Measurements from ENCODE around the gene DMBX1.

Gene DMBX1

DNA sequence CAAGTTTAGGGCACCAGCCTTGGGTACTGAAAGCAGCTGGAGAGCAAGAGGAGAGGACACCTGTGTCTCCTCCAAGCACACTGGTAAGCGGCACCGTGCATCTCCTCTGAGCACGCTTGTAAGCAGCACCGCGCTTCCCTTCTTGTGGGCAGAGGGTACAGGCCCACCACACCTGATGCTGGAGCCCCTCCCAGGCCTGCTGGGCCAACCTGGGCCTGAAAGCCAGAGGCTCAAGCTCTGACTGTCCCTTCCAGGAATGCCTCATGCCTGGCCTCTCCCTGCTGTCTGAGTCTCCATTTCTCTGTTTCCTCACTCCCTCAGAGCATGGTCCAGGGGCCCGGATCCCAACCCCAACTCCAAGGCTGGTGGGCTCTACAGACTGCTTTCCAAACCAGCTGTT is 25.9 kb downstream of the DMBX1 start:
- H2AFZ ChIP-seq (ENCODE audit: low read depth, low read length): no peak overlapping the region
- H3K4me2 ChIP-seq (ENCODE audit: insufficient read depth, low read length): no peak overlapping the region
- H3K4me3 ChIP-seq (ENCODE audit: low read depth in 1 of 2, low read length in 2 of 2): no peak overlapping the region
- no peaks in the 10 kb centered on the region for H3K79me2 ChIP-seq (ENCODE audit: insufficient read depth, low read length)
- no peak overlapping the region for H3K9ac ChIP-seq (ENCODE audit: low read depth, low read length)
- DNase-seq: no peak
- H3K27me3 ChIP-seq (ENCODE audit: insufficient read depth, low read length, poor library complexity): peaks cover 21% of the 10 kb centered on the region
- no peak for ATAC-seq (ENCODE audit: insufficient read depth, low read depth)
- TF ChIP-seq EZH2 (IDR thresholded peaks at IDR 0.05; ENCODE audit: borderline replicate concordance, low read depth, low read length, severe bottlenecking): no peak
- TF ChIP-seq, protein P1, sequence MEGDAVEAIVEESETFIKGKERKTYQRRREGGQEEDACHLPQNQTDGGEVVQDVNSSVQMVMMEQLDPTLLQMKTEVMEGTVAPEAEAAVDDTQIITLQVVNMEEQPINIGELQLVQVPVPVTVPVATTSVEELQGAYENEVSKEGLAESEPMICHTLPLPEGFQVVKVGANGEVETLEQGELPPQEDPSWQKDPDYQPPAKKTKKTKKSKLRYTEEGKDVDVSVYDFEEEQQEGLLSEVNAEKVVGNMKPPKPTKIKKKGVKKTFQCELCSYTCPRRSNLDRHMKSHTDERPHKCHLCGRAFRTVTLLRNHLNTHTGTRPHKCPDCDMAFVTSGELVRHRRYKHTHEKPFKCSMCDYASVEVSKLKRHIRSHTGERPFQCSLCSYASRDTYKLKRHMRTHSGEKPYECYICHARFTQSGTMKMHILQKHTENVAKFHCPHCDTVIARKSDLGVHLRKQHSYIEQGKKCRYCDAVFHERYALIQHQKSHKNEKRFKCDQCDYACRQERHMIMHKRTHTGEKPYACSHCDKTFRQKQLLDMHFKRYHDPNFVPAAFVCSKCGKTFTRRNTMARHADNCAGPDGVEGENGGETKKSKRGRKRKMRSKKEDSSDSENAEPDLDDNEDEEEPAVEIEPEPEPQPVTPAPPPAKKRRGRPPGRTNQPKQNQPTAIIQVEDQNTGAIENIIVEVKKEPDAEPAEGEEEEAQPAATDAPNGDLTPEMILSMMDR (IDR thresholded peaks at IDR 0.05; ENCODE audit: borderline replicate concordance, extremely low read depth, low read length, poor library complexity, severe bottlenecking): no peak
- H3K27ac ChIP-seq (ENCODE audit: low read length): no peak overlapping the region
- no peaks in the 10 kb centered on the region for H3K36me3 ChIP-seq (ENCODE audit: insufficient read depth, low read length)
- no peaks in the 10 kb centered on the region for H3K4me1 ChIP-seq (ENCODE audit: insufficient read depth, low read length)
- H4K20me1 ChIP-seq (ENCODE audit: insufficient read depth, low read length): peaks cover 3% of the 10 kb centered on the region
- no peaks in the 10 kb centered on the region for H3K9me3 ChIP-seq (ENCODE audit: insufficient read depth, low read length, severe bottlenecking)

GRCh38 chr1:46516200-46516950 is 26.7 kb downstream of the DMBX1 start:
- Histone ChIP-seq H3K4me2 (ENCODE audit: insufficient read depth, low read length) (no peak overlapping the region), H3K36me3 (ENCODE audit: insufficient read depth, low read length) (no peaks in the 10 kb centered on the region), H3K9me3 (ENCODE audit: insufficient read depth, low read length, severe bottlenecking) (no peaks in the 10 kb centered on the region), H4K20me1 (ENCODE audit: insufficient read depth, low read length) (peaks cover 3% of the 10 kb centered on the region; the same call in 1 of the 2 replicates), H3K4me3 (ENCODE audit: low read depth in 1 of 2, low read length in 2 of 2) (no peak overlapping the region), H2AFZ (ENCODE audit: low read depth, low read length) (no peak overlapping the region), H3K4me1 (ENCODE audit: insufficient read depth, low read length) (no peaks in the 10 kb centered on the region), H3K79me2 (ENCODE audit: insufficient read depth, low read length) (no peaks in the 10 kb centered on the region), H3K27ac (ENCODE audit: low read length) (no peak overlapping the region), H3K9ac (ENCODE audit: low read depth, low read length) (no peak overlapping the region), H3K27me3 (ENCODE audit: insufficient read depth, low read length, poor library complexity) (peaks cover 24% of the 10 kb centered on the region)
- TF ChIP-seq, protein P1 (IDR thresholded peaks at IDR 0.05; ENCODE audit: borderline replicate concordance, extremely low read depth, low read length, poor library complexity, severe bottlenecking): no peak
- TF ChIP-seq EZH2 (IDR thresholded peaks at IDR 0.05; ENCODE audit: borderline replicate concordance, low read depth, low read length, severe bottlenecking): no peak
- DNase-seq (no peak), ATAC-seq (ENCODE audit: insufficient read depth, low read depth) (no peak)

GRCh38 chr1:46517010-46517600 is 27.5 kb downstream of the DMBX1 start:
- TF ChIP-seq, protein P1 (IDR thresholded peaks at IDR 0.05; ENCODE audit: borderline replicate concordance, extremely low read depth, low read length, poor library complexity, severe bottlenecking): no peak
- no peak for TF ChIP-seq EZH2 (IDR thresholded peaks at IDR 0.05; ENCODE audit: borderline replicate concordance, low read depth, low read length, severe bottlenecking)
- Histone ChIP-seq H3K36me3 (ENCODE audit: insufficient read depth, low read length) (no peaks in the 10 kb centered on the region), H3K4me1 (ENCODE audit: insufficient read depth, low read length) (no peaks in the 10 kb centered on the region), H3K79me2 (ENCODE audit: insufficient read depth, low read length) (no peaks in the 10 kb centered on the region), H2AFZ (ENCODE audit: low read depth, low read length) (no peak overlapping the region), H3K4me2 (ENCODE audit: insufficient read depth, low read length) (no peak overlapping the region), H3K27me3 (ENCODE audit: insufficient read depth, low read length, poor library complexity) (peaks cover 28% of the 10 kb centered on the region), H3K9me3 (ENCODE audit: insufficient read depth, low read length, severe bottlenecking) (no peaks in the 10 kb centered on the region), H3K27ac (ENCODE audit: low read length) (no peak overlapping the region), H4K20me1 (ENCODE audit: insufficient read depth, low read length) (peaks cover 3% of the 10 kb centered on the region; the same call in 1 of the 2 replicates), H3K4me3 (ENCODE audit: low read depth in 1 of 2, low read length in 2 of 2) (no peak overlapping the region), H3K9ac (ENCODE audit: low read depth, low read length) (no peak overlapping the region)
- no peak for DNase-seq
- ATAC-seq (ENCODE audit: insufficient read depth, low read depth): no peak
